Esophagus mucosa (tissue), 1 donor: ENCODE data around the gene EVPL. TPM values are rescaled to one million over a fixed set of nuclear protein-coding genes. Genes with fewer than 3 reads are reported as not detected.

Experiments
- ATAC-seq: fragments of 200-7000 bp; cut with Tn5 transposase; one replicate; pipeline ENCODE4 v1.9.1; 2020
- total RNA-seq: library from RNA; stranded (reverse); gene quantifications from one replicate; pipeline ENCODE4 v1.2.4, GENCODE V29; 2023
- donor health status: DM: yes; HTN: yes; CAD: no.

EVPL gene
- total RNA-seq, 1 donor from 2014 or later = 175 TPM

DNA sequence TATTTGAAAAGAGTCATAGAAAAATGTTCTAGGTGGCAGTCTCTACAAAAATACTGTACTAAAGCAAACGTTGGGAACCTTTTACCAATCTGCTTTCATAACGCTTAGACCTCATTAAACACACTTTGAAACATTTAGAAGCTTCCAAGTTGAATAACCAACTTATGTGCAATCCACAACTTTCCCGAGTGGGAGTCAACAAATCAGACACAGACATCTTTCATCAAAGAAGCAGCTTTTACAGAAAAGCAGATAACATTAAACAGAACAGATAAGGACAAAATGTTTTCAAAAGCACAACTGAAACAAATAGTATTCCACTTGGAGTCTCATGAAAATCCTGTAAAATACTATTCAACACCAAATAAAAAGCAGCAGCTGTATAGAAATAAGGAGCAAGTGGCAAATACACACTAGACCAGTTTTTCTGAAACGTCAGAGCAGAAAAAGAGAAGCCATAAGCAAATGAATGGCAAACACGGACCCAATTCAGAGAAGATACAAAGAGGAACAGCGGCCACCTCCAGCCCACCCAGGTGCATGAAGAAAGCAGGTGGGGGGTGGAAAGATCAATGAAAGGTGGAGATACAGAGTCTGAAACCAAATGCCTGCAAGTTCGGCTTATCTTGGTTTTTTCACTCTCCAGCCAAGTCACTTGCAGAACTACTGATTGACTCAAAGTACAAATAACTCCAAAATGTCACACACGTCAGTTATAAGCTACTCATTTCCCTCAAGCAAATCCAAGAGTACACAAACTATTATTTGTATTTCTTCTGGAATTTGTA lies 67.9 kb downstream of the EVPL start:
- no peak for ATAC-seq

Other genes with a start within 250 kb of the EVPL start
- 17.3 TPM for gene UNK, start 242.5 kb downstream of the EVPL start, total RNA-seq
- gene UNC13D, start 182.9 kb downstream of the EVPL start, total RNA-seq = 26.0 TPM
- 57.5 TPM for gene WBP2, start 172.0 kb downstream of the EVPL start, total RNA-seq
- 23.4 TPM for gene TRIM47, start 148.7 kb downstream of the EVPL start, total RNA-seq
- 10.6 TPM for gene TRIM65, start 130.4 kb downstream of the EVPL start, total RNA-seq
- gene MRPL38, start 122.4 kb downstream of the EVPL start, total RNA-seq = 81.8 TPM
- gene FBF1, start 86.3 kb downstream of the EVPL start, total RNA-seq = 7.8 TPM
- 66.0 TPM for gene ACOX1, start 48.1 kb downstream of the EVPL start, total RNA-seq
- gene TEN1, start 48.1 kb downstream of the EVPL start, total RNA-seq = 25.5 TPM
- gene CDK3, start 26.5 kb downstream of the EVPL start, total RNA-seq = 4.1 TPM
- 71.5 TPM for gene SRP68, start 45.2 kb upstream of the EVPL start, total RNA-seq
- 0.44 TPM for gene GALR2, start 47.5 kb upstream of the EVPL start, total RNA-seq
- not detected for gene ZACN, start 51.9 kb upstream of the EVPL start, total RNA-seq
- gene EXOC7, start 76.5 kb upstream of the EVPL start, total RNA-seq = 91.1 TPM
- not detected for gene FOXJ1, start 113.9 kb upstream of the EVPL start, total RNA-seq
- 0.32 TPM for gene RNF157, start 213.2 kb upstream of the EVPL start, total RNA-seq
- 86.9 TPM for gene UBALD2, start 238.0 kb upstream of the EVPL start, total RNA-seq